ENCODE measurements around the gene HMG20A.

Gene HMG20A

GRCh38 chr15:77474310-77474988, 53.8 kb downstream of the HMG20A start:
- DNase-seq (ENCODE audit: extremely low spot score), result no peak
- ChIA-PET POLR2A (no interaction called here), CTCF (no interaction called here)
- TF ChIP-seq ARNT (IDR thresholded peaks at IDR 0.05) (no peak), FOXK2 (IDR thresholded peaks at IDR 0.05) (no peak), FOXA1 (IDR thresholded peaks at IDR 0.05) (no peak), ELF4 (IDR thresholded peaks at IDR 0.05) (no peak), LEF1 (IDR thresholded peaks at IDR 0.05; ENCODE audit: borderline replicate concordance) (no peak)

GRCh38 chr15:77475001-77475400, 54.3 kb downstream of the HMG20A start:
- DNase-seq (ENCODE audit: extremely low spot score), result no peak
- ChIA-PET POLR2A (no interaction called here), CTCF (interaction anchor here (1.4 kb wide), 1 partner anchor 68 kb away, joined by 6 read pairs; no protein-coding TSS in a partner anchor)
- no peak for TF ChIP-seq ELF4 (IDR thresholded peaks at IDR 0.05)
- no peak for TF ChIP-seq SUZ12 (IDR thresholded peaks at IDR 0.05)
- no peak for TF ChIP-seq PKNOX1 (IDR thresholded peaks at IDR 0.05)
- no peak for TF ChIP-seq FOXM1 (IDR thresholded peaks at IDR 0.05; ENCODE audit: borderline replicate concordance)
- TF ChIP-seq BHLHE40 (IDR thresholded peaks at IDR 0.05; ENCODE audit: borderline replicate concordance), result no peak
- TF ChIP-seq NFRKB (IDR thresholded peaks at IDR 0.05), result no peak
- no peak for TF ChIP-seq CTBP1 (IDR thresholded peaks at IDR 0.05; ENCODE audit: borderline replicate concordance)
- no peak for TF ChIP-seq SP1 (IDR thresholded peaks at IDR 0.05)
- TF ChIP-seq L3MBTL2 (conservative IDR thresholded peaks at IDR 0.05), result no peak
- TF ChIP-seq LEF1 (IDR thresholded peaks at IDR 0.05; ENCODE audit: borderline replicate concordance), result no peak
- TF ChIP-seq FOXA1 (IDR thresholded peaks at IDR 0.05), result no peak

GRCh38 chr15:77475898-77476297, 55.2 kb downstream of the HMG20A start:
- CTCF ChIA-PET, result interaction anchor here (1.4 kb wide), 1 partner anchor 67 kb away, joined by 6 read pairs; no protein-coding TSS in a partner anchor
- peak; percentile 44 for DNase-seq (ENCODE audit: extremely low spot score)
- POLR2A ChIA-PET, result no interaction called here

GRCh38 chr15:77476995-77477394, 56.3 kb downstream of the HMG20A start:
- ChIA-PET POLR2A (no interaction called here), CTCF (no interaction called here)
- DNase-seq (ENCODE audit: extremely low spot score), result no peak
- TF ChIP-seq TARDBP (IDR thresholded peaks at IDR 0.05) (no peak), FOXM1 (IDR thresholded peaks at IDR 0.05; ENCODE audit: borderline replicate concordance) (no peak), NFRKB (IDR thresholded peaks at IDR 0.05) (no peak), FOXK2 (IDR thresholded peaks at IDR 0.05) (no peak), PKNOX1 (IDR thresholded peaks at IDR 0.05) (no peak), SP1 (IDR thresholded peaks at IDR 0.05) (no peak), BHLHE40 (IDR thresholded peaks at IDR 0.05; ENCODE audit: borderline replicate concordance) (no peak), ZNF384 (IDR thresholded peaks at IDR 0.05) (no peak), L3MBTL2 (conservative IDR thresholded peaks at IDR 0.05) (no peak), HDGF (IDR thresholded peaks at IDR 0.05; ENCODE audit: borderline replicate concordance) (no peak), ARNT (IDR thresholded peaks at IDR 0.05) (no peak), ELF4 (IDR thresholded peaks at IDR 0.05) (no peak), CTBP1 (IDR thresholded peaks at IDR 0.05; ENCODE audit: borderline replicate concordance) (no peak), FOXA1 (IDR thresholded peaks at IDR 0.05) (no peak), SUZ12 (IDR thresholded peaks at IDR 0.05) (no peak), LEF1 (IDR thresholded peaks at IDR 0.05; ENCODE audit: borderline replicate concordance) (no peak)

More at GRCh38 chr15:77475898-77476297, 55.2 kb downstream of the HMG20A start:
- TF ChIP-seq PKNOX1 (IDR thresholded peaks at IDR 0.05) (no peak), FOXA1 (IDR thresholded peaks at IDR 0.05) (no peak), SUZ12 (IDR thresholded peaks at IDR 0.05) (no peak), SP1 (IDR thresholded peaks at IDR 0.05) (no peak), LEF1 (IDR thresholded peaks at IDR 0.05; ENCODE audit: borderline replicate concordance) (no peak), L3MBTL2 (conservative IDR thresholded peaks at IDR 0.05) (no peak), BHLHE40 (IDR thresholded peaks at IDR 0.05; ENCODE audit: borderline replicate concordance) (no peak), FOXM1 (IDR thresholded peaks at IDR 0.05; ENCODE audit: borderline replicate concordance) (no peak), TARDBP (IDR thresholded peaks at IDR 0.05) (no peak), FOXK2 (IDR thresholded peaks at IDR 0.05) (no peak), ZNF384 (IDR thresholded peaks at IDR 0.05) (no peak), NFRKB (IDR thresholded peaks at IDR 0.05) (no peak), ELF4 (IDR thresholded peaks at IDR 0.05) (no peak), HDGF (IDR thresholded peaks at IDR 0.05; ENCODE audit: borderline replicate concordance) (no peak), ARNT (IDR thresholded peaks at IDR 0.05) (no peak), CTBP1 (IDR thresholded peaks at IDR 0.05; ENCODE audit: borderline replicate concordance) (no peak)

- TF ChIP-seq PKNOX1 (IDR thresholded peaks at IDR 0.05), result no peak
- no peak for TF ChIP-seq ARNT (IDR thresholded peaks at IDR 0.05)
- TF ChIP-seq SUZ12 (IDR thresholded peaks at IDR 0.05), result no peak
- TF ChIP-seq ZNF384 (IDR thresholded peaks at IDR 0.05), result no peak
- no peak for TF ChIP-seq BHLHE40 (IDR thresholded peaks at IDR 0.05; ENCODE audit: borderline replicate concordance)
- TF ChIP-seq L3MBTL2 (conservative IDR thresholded peaks at IDR 0.05), result no peak
- TF ChIP-seq NFRKB (IDR thresholded peaks at IDR 0.05), result no peak
- no peak for TF ChIP-seq SP1 (IDR thresholded peaks at IDR 0.05)
- TF ChIP-seq ELF4 (IDR thresholded peaks at IDR 0.05), result no peak
- TF ChIP-seq HDGF (IDR thresholded peaks at IDR 0.05; ENCODE audit: borderline replicate concordance), result no peak
- TF ChIP-seq LEF1 (IDR thresholded peaks at IDR 0.05; ENCODE audit: borderline replicate concordance), result no peak
- no peak for TF ChIP-seq TARDBP (IDR thresholded peaks at IDR 0.05)
- TF ChIP-seq CTBP1 (IDR thresholded peaks at IDR 0.05; ENCODE audit: borderline replicate concordance), result no peak
- CTCF ChIA-PET, result interaction anchor here (1.2 kb wide), 1 partner anchor 19 kb away, joined by 4 read pairs; no protein-coding TSS in a partner anchor
- no peak for DNase-seq (ENCODE audit: extremely low spot score)
- POLR2A ChIA-PET, result no interaction called here
Measured at GRCh38 chr15:77478051-77478450, 57.4 kb downstream of the HMG20A start.

Data from HEK293T (cell line).